CD14-positive monocyte (primary cell): ENCODE results near the gene ZNF652. TPM values are rescaled to one million over a fixed set of nuclear protein-coding genes. Genes with fewer than 3 reads are reported as not detected.

Source experiments
- DNase-seq, 3 donors: peaks; one replicate each; pipeline ENCODE4 v3.0.0-alpha.2; 2011 to 2022
- H2AFZ ChIP-seq: 2 replicates; pipeline ENCODE4 v1.6.0; 2012; ENCODE audit warnings: mild to moderate bottlenecking, low read depth, low read length, inconsistent platforms; ENCODE audit not compliant: insufficient read depth, poor library complexity, severe bottlenecking
- H3K27ac ChIP-seq, 2 donors: 1 replicate in 1 of 2; 2 replicates in 1 of 2; pipeline ENCODE4 v1.5.1; 2012 to 2013; ENCODE audit warnings: low read length in 2 of 2, control low read depth in 1 of 2, inconsistent platforms in 1 of 2, low read depth in 1 of 2, mild to moderate bottlenecking in 1 of 2
- H3K27me3 ChIP-seq, 2 donors: one replicate each; pipeline versions ENCODE4 v1.6.0 to v1.6.1; 2011 to 2013; ENCODE audit warnings: low read length in 2 of 2; ENCODE audit not compliant: control insufficient read depth in 2 of 2, insufficient read depth in 2 of 2
- H3K36me3 ChIP-seq, 2 donors: replicated peaks in 1 of 2; 1 replicate in 1 of 2; 2 replicates in 1 of 2; pipeline versions ENCODE4 v1.5.1 to v1.6.1; 2012 to 2013; ENCODE audit warnings: low read length in 2 of 2, control low read depth in 1 of 2, inconsistent platforms in 1 of 2, mild to moderate bottlenecking in 1 of 2; ENCODE audit not compliant: insufficient read depth in 2 of 2, control insufficient read depth in 1 of 2
- H3K4me1 ChIP-seq, 2 donors: 1 replicate in 1 of 2; 2 replicates in 1 of 2; pipeline versions ENCODE4 v1.5.1 to v1.6.1; 2012 to 2013; ENCODE audit warnings: low read length in 2 of 2, control low read depth in 1 of 2, inconsistent platforms in 1 of 2, mild to moderate bottlenecking in 1 of 2, moderate library complexity in 1 of 2; ENCODE audit not compliant: insufficient read depth in 2 of 2, control insufficient read depth in 1 of 2
- H3K4me2 ChIP-seq: replicated peaks from 2 replicates; pipeline ENCODE3; 2012; ENCODE audit warnings: low read length, moderate library complexity, mild to moderate bottlenecking; ENCODE audit not compliant: poor library complexity, severe bottlenecking; ENCODE audit errors: extremely low read depth
- H3K4me3 ChIP-seq, 3 experiments: fragments of 200-600 bp in 1 of 3; sonication (generic) in 1 of 3; replicated peaks in 1 of 3; 1 replicate in 2 of 3; 2 replicates in 1 of 3; pipeline ENCODE4 v1.5.1; 2011 to 2013; ENCODE audit warnings: low read length in 3 of 3, mild to moderate bottlenecking in 3 of 3, control low read depth in 2 of 3, low read depth in 2 of 3, inconsistent platforms in 1 of 3, moderate library complexity in 1 of 3
- H3K79me2 ChIP-seq: 2 replicates; pipeline ENCODE4 v1.6.0; 2012; ENCODE audit warnings: mild to moderate bottlenecking, control low read depth, inconsistent platforms, low read length, moderate library complexity; ENCODE audit not compliant: insufficient read depth
- H3K9ac ChIP-seq: 2 replicates; pipeline ENCODE4 v1.6.0; 2017; ENCODE audit warnings: low read length, mild to moderate bottlenecking; ENCODE audit not compliant: insufficient read depth, poor library complexity, severe bottlenecking
- H3K9me3 ChIP-seq, 2 donors: replicated peaks in 1 of 2; 1 replicate in 1 of 2; 2 replicates in 1 of 2; pipeline versions ENCODE4 v1.5.1 to v1.6.1; 2012 to 2013; ENCODE audit warnings: low read length in 2 of 2, control low read depth in 1 of 2; ENCODE audit not compliant: control insufficient read depth in 1 of 2, insufficient read depth in 1 of 2
- H4K20me1 ChIP-seq: 2 replicates; pipeline ENCODE4 v1.6.0; 2012; ENCODE audit warnings: mild to moderate bottlenecking, low read length, control low read depth, moderate library complexity; ENCODE audit not compliant: insufficient read depth
- H3K27ac Mint-ChIP-seq, 7 donors: one replicate each; pipeline ENCODE4 v1.8.0; 2020; ENCODE audit warnings: mild to moderate bottlenecking in 7 of 7, mixed read lengths in 7 of 7, moderate library complexity in 6 of 7, inconsistent platforms in 2 of 7
- H3K27me3 Mint-ChIP-seq, 3 donors: one replicate each; pipeline ENCODE4 v1.8.0; 2021 to 2022; ENCODE audit warnings: low read depth in 3 of 3, mild to moderate bottlenecking in 3 of 3, mixed read lengths in 3 of 3, moderate library complexity in 3 of 3, inconsistent platforms in 1 of 3
- H3K36me3 Mint-ChIP-seq, 2 donors: one replicate each; pipeline ENCODE4 v1.8.0; 2020; ENCODE audit warnings: mixed read lengths in 2 of 2, inconsistent platforms in 1 of 2, mild to moderate bottlenecking in 1 of 2
- H3K4me1 Mint-ChIP-seq: one replicate; pipeline ENCODE4 v1.8.0; 2020; ENCODE audit warnings: mild to moderate bottlenecking, mixed read lengths
- H3K4me3 Mint-ChIP-seq, 2 donors: one replicate each; pipeline ENCODE4 v1.8.0; 2020; ENCODE audit warnings: mild to moderate bottlenecking in 2 of 2, mixed read lengths in 2 of 2, moderate library complexity in 1 of 2
- H3K9me3 Mint-ChIP-seq, 7 donors: one replicate each; pipeline ENCODE4 v1.8.0; 2020 to 2022; ENCODE audit warnings: mixed read lengths in 7 of 7, mild to moderate bottlenecking in 6 of 7, moderate library complexity in 6 of 7, inconsistent platforms in 2 of 7
- CTCF ChIP-seq: fragments of 200-600 bp; IDR thresholded peaks from one replicate; pipeline ENCODE4 v1.8.0; 2022; ENCODE audit warnings: antibody characterized with exemption, mild to moderate bottlenecking
- WGBS: methylation state at CpG from one replicate; pipeline ENCODE4 v1.1.5; 2013; ENCODE audit warnings: missing lambda C conversion rate; ENCODE audit not compliant: insufficient coverage; 5-methylcytosine and 5-hydroxymethylcytosine counted together
- intact Hi-C, 2 donors: fragments of 100-400 bp; cut with micrococcal nuclease; formaldehyde crosslinking; loops; one replicate each; pipeline versions ENCODE4 v1.15.0 to v1.15.1; 2023
- polyA plus RNA-seq, 3 donors: library from polyadenylated mRNA; depleted of rRNA in 1 of 3; unstranded in 2 of 3; stranded (reverse) in 1 of 3; fragments of 300-500 nt in 2 of 3; fragments of >200 nt in 1 of 3; fragmentation: Illumina TruSeq in 2 of 3; gene quantifications; 1 replicate in 2 of 3; 2 replicates in 1 of 3; pipeline ENCODE4 v1.2.3, GENCODE V29; 2012 to 2021

The ZNF652 gene
- polyA plus RNA-seq, 3 donors, result 16.9 to 19.8 (median 18.8) TPM

- Mint-ChIP-seq H3K27me3 (peaks cover 0 to 2% (median 1%) of the 10 kb centered on the region in 3 donors), H3K4me3 (no peak overlapping the region), H3K9me3 (no peaks in the 10 kb centered on the region), H3K4me1 (peaks cover 16% of the 10 kb centered on the region), H3K36me3 (peaks cover 45 to 51% of the 10 kb centered on the region in 2 donors), H3K27ac (no peak overlapping the region)
- Histone ChIP-seq H3K4me2 (no peak overlapping the region), H3K27ac (no peak overlapping the region), H3K9me3 (no peaks in the 10 kb centered on the region), H3K9ac (no peak overlapping the region), H2AFZ (no peak overlapping the region), H3K27me3 (no peaks in the 10 kb centered on the region), H3K79me2 (no peaks in the 10 kb centered on the region), H4K20me1 (no peaks in the 10 kb centered on the region), H3K4me3 (no peak overlapping the region), H3K36me3 (peaks cover 36 to 49% of the 10 kb centered on the region in 2 donors), H3K4me1 (peaks cover 0 to 8% of the 10 kb centered on the region in 2 donors)
- DNase-seq, result no peak
- no peak for TF ChIP-seq CTCF
- 100% methylated on average over 4 of the region's 6 CpGs for WGBS
- intact Hi-C loops, result no loop called here
Measured at GRCh38 chr17:49402706-49403105, 40.7 kb upstream of the ZNF652 start.

GRCh38 chr17:49401971-49402611, 40.0 kb upstream of the ZNF652 start:
- Histone ChIP-seq H3K79me2 (no peaks in the 10 kb centered on the region), H3K36me3 (peaks cover 32 to 44% of the 10 kb centered on the region in 2 donors), H3K4me2 (no peak overlapping the region), H3K27me3 (no peaks in the 10 kb centered on the region), H3K27ac (no peak overlapping the region), H3K4me1 (peaks cover 2 to 14% of the 10 kb centered on the region in 2 donors), H3K9me3 (no peaks in the 10 kb centered on the region), H3K4me3 (no peak overlapping the region), H4K20me1 (no peaks in the 10 kb centered on the region), H3K9ac (peak overlapping the region; percentile 25), H2AFZ (no peak overlapping the region)
- WGBS, result 89% methylated on average over 3 of the region's 6 CpGs
- DNase-seq, result no peak
- peaks cover 43 to 45% of the 10 kb centered on the region in 2 donors for H3K36me3 Mint-ChIP-seq
- peaks cover 0 to 2% (median 1%) of the 10 kb centered on the region in 3 donors for H3K27me3 Mint-ChIP-seq
- H3K9me3 Mint-ChIP-seq, result no peaks in the 10 kb centered on the region
- H3K4me1 Mint-ChIP-seq, result peaks cover 22% of the 10 kb centered on the region
- H3K4me3 Mint-ChIP-seq, result no peak overlapping the region
- H3K27ac Mint-ChIP-seq, result peak overlapping the region in 1 of 7 donors; percentile 33
- intact Hi-C loops, result no loop called here
- TF ChIP-seq CTCF, result no peak
